ENCODE data around the gene SLC30A10. TPM values are rescaled to one million over a fixed set of nuclear protein-coding genes. Genes with fewer than 3 reads are reported as not detected.

Gene SLC30A10
- 0.44 TPM in 1 of 2 replicates, not detected in the other for total RNA-seq

DNA sequence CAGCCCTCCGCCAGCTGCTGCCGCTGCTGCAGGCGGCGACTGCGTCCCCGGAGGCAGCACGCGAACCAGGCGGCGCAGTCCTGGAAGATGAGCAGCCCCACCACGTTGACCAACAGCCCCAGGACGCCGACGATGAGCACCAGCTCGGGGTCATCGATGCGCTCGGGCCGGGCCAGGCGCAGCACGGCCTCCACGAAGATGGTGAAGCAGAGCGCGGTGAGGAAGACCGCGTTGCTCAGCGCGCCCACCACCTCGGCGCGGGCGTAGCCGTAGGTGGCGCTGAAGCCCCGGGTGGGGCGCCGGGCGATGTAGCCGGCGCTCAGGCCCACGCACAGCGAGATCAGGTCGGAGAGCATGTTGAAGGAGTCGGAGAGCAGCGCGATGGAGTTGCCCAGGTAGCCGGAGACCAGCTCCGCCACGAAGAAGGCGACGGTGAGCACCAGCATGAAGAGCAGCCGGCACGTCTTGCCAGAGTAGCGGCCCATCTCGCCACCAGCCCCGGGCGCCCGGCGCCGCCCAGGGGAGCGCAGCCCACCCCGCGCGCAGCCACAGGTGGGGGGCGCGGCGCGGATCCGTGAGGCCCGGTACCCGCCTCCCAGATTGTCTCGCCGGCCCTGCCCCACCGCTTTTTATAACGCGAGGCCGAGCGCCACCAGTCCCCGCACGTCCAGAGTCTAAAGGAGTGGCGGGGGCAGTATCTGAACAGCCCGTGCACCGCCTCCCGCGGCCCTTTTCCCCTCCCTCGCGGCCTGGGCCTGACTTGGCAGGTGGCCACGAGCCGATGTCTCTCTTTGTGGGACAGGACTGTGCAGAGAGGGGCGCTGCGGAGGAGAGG, at the start of gene SLC30A10:
Gene SLC30A10 (minus strand): TSS at position 602 of the 835 bp plus-strand sequence. CDS start 117 bp downstream, at position 485.

Other genes with a start within 250 kb of the SLC30A10 start
- gene EPRS1, start 117.9 kb upstream of the SLC30A10 start, total RNA-seq = 187 and 204 TPM in 2 replicates
- gene BPNT1, start 161.2 kb upstream of the SLC30A10 start, total RNA-seq = 22.6 and 26.2 TPM in 2 replicates
- gene IARS2, start 165.6 kb upstream of the SLC30A10 start, total RNA-seq = 119 and 124 TPM in 2 replicates

All from aortic smooth muscle cell (primary cell).